Neural cell (in vitro differentiated cells): ENCODE measurements around the gene DKC1. TPM values are rescaled to one million over a fixed set of nuclear protein-coding genes. Genes with fewer than 3 reads are reported as not detected.

ENCODE experiments used
- H2AFZ ChIP-seq: fragments of 200-600, 300-800 bp; sonication (generic), shearing (Covaris generic); 2 replicates; pipeline ENCODE4 v1.6.0; 2014; ENCODE audit warnings: low read depth, mild to moderate bottlenecking, antibody characterized with exemption, low read length, moderate library complexity
- H3F3A ChIP-seq: fragments of 200-600 bp; shearing (Covaris generic); 2 replicates; pipeline ENCODE4 v1.6.1; 2016; ENCODE audit warnings: mild to moderate bottlenecking, moderate library complexity, mixed read lengths, antibody characterized with exemption, low read length; ENCODE audit not compliant: insufficient read depth, poor library complexity, severe bottlenecking
- H3K27ac ChIP-seq: fragments of 200-600, 300-800 bp; sonication (generic), shearing (Covaris generic); 2 replicates; pipeline ENCODE4 v1.5.1; 2014; ENCODE audit warnings: mild to moderate bottlenecking, low read length, moderate library complexity
- H3K27me3 ChIP-seq: fragments of 300-800, 200-600 bp; sonication (generic), shearing (Covaris generic); 2 replicates; pipeline ENCODE4 v1.6.0; 2014; ENCODE audit warnings: mild to moderate bottlenecking, low read depth, low read length, moderate library complexity; ENCODE audit not compliant: insufficient read depth
- H3K36me3 ChIP-seq: fragments of 300-800, 200-600 bp; sonication (generic), shearing (Covaris generic); 2 replicates; pipeline ENCODE4 v1.5.1; 2014; ENCODE audit warnings: mild to moderate bottlenecking, antibody characterized with exemption, low read length, moderate library complexity; ENCODE audit not compliant: insufficient read depth
- H3K4me2 ChIP-seq: fragments of 300-800, 200-600 bp; sonication (generic), shearing (Covaris generic); 2 replicates; pipeline ENCODE4 v1.6.0; 2014; ENCODE audit warnings: mild to moderate bottlenecking, low read length
- H3K4me3 ChIP-seq: fragments of 300-800, 200-600 bp; sonication (generic), shearing (Covaris generic); 2 replicates; pipeline ENCODE4 v1.5.1; 2014; ENCODE audit warnings: mild to moderate bottlenecking, low read length, moderate library complexity
- H3K79me2 ChIP-seq: fragments of 200-600 bp; shearing (Covaris generic); replicated peaks from 2 replicates; pipeline ENCODE4 v1.6.0; 2014; ENCODE audit warnings: mild to moderate bottlenecking, low read length, moderate library complexity; ENCODE audit not compliant: insufficient read depth
- H3K9ac ChIP-seq: fragments of 300-800, 200-600 bp; sonication (generic), shearing (Covaris generic); 2 replicates; pipeline ENCODE4 v1.6.1; 2016; ENCODE audit warnings: mild to moderate bottlenecking, low read length, mixed read lengths
- H3K9me2 ChIP-seq: fragments of 200-600 bp; shearing (Covaris generic); 2 replicates; pipeline ENCODE4 v1.6.1; 2016; ENCODE audit warnings: mild to moderate bottlenecking, low read length, mixed read lengths; ENCODE audit not compliant: insufficient read depth
- H3K9me3 ChIP-seq: fragments of 200-600, 300-800 bp; sonication (generic), shearing (Covaris generic); 2 replicates; pipeline ENCODE4 v1.6.1; 2016; ENCODE audit warnings: mild to moderate bottlenecking, mixed run types, low read length, moderate library complexity, mixed read lengths
- H4K20me1 ChIP-seq: fragments of 200-600 bp; shearing (Covaris generic); 2 replicates; pipeline ENCODE4 v1.6.1; 2016; ENCODE audit warnings: mild to moderate bottlenecking, mixed run types; ENCODE audit not compliant: insufficient read depth
- CTCF ChIP-seq: fragments of 450-650 bp; IDR thresholded peaks from 2 replicates; pipeline ENCODE4 v1.5.1; 2014; ENCODE audit warnings: antibody characterized with exemption, mild to moderate bottlenecking, moderate library complexity; ENCODE audit not compliant: poor library complexity, severe bottlenecking
- EP300 ChIP-seq: fragments of 450-650 bp; conservative IDR thresholded peaks from 2 replicates; pipeline ENCODE4 v1.6.1; 2014; ENCODE audit warnings: antibody characterized with exemption, mild to moderate bottlenecking, moderate library complexity; ENCODE audit not compliant: poor library complexity, severe bottlenecking
- EZH2 ChIP-seq: fragments of 200-600, 300-800 bp; shearing (Covaris generic), sonication (generic); IDR thresholded peaks from 2 replicates; pipeline ENCODE4 v1.6.1; 2014; ENCODE audit warnings: antibody characterized with exemption, low read length, borderline replicate concordance, mild to moderate bottlenecking; ENCODE audit not compliant: insufficient read depth, poor library complexity, severe bottlenecking
- MXI1 ChIP-seq: fragments of 450-650 bp; conservative IDR thresholded peaks from 2 replicates; pipeline ENCODE4 v1.6.1; 2014; ENCODE audit warnings: antibody characterized with exemption, mild to moderate bottlenecking; ENCODE audit not compliant: poor library complexity, severe bottlenecking
- POLR2AphosphoS5 ChIP-seq: IDR thresholded peaks from 2 replicates; pipeline ENCODE4 v1.6.1; 2012
- RAD21 ChIP-seq: fragments of 450-650 bp; conservative IDR thresholded peaks from 2 replicates; pipeline ENCODE4 v1.6.1; 2014; ENCODE audit warnings: antibody characterized with exemption, mild to moderate bottlenecking, moderate library complexity
- SMC3 ChIP-seq: fragments of 450-650 bp; conservative IDR thresholded peaks from 2 replicates; pipeline ENCODE4 v1.6.1; 2014; ENCODE audit warnings: antibody characterized with exemption, mild to moderate bottlenecking, moderate library complexity; ENCODE audit not compliant: poor library complexity
- TAF1 ChIP-seq: IDR thresholded peaks from 2 replicates; pipeline ENCODE4 v1.6.1; 2012; ENCODE audit warnings: low read depth
- polyA plus RNA-seq: library from polyadenylated mRNA; depleted of rRNA; stranded (reverse); fragments of >200 nt; gene quantifications from 2 replicates; pipeline ENCODE4 v1.2.3, GENCODE V29; 2014

The DKC1 gene
- polyA plus RNA-seq, 1 donor from 2014 or later: 32.1 TPM

DNA sequence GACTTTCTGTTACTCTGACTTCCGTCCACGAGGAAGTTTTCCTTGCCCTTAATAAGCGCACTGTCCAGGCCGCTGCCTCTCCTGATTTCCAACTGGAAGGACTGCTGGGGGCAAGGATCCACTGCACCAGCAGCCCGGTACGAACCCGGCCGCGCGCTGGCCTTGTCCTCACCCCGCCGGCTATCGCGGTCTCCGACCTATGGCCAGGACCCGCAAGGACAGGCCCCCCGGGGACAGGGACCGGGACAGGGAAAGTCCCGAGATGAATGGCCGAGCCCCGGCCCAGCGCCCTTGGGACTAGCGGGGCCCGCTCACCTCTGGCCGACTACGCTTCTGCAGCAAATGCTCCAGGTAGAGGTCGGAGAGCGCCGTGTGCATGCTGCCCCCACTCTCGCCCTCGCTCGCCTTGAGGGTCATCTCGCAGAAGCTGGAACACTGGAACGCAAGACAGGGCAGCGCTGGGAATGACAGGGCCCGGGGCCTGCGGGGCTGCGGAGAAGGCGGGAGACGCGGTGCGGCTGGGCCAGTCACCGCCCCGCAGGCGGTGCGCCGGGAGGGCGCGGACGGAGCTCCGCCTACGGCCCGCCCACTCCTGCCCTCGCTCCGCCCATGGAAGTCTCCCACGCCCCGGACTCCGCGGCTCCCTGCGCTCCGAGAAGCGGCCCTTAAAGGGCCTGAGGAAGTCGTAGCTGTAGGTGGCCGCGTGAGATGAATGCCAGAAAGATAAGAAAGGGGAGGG, 42.5 kb downstream of the DKC1 start, which contains the start of gene MPP1:
Gene MPP1 (minus strand): TSS at position 529 of the 739 bp plus-strand sequence. CDS start 112 bp downstream, at position 417.
- H4K20me1 ChIP-seq: no peaks in the 10 kb centered on the region
- peak within 1 kb of the TSS; percentile 77 for H3K4me3 ChIP-seq
- H3F3A ChIP-seq: no peaks in the 10 kb centered on the region
- no peaks in the 10 kb centered on the region for H3K9me2 ChIP-seq
- H3K79me2 ChIP-seq: no peaks in the 10 kb centered on the region
- H3K4me2 ChIP-seq: peak within 1 kb of the TSS; percentile 30
- TF ChIP-seq EP300 (no peak), RAD21 (no peak), MXI1 (peak; percentile 18), TAF1 (no peak), EZH2 (no peak)
- H3K9ac ChIP-seq: peak within 1 kb of the TSS; percentile 53
- H2AFZ ChIP-seq: no peak within 1 kb of the TSS
- no peaks in the 10 kb centered on the region for H3K36me3 ChIP-seq
- no peaks in the 10 kb centered on the region for H3K9me3 ChIP-seq
- peaks cover 11% of the 10 kb centered on the region for H3K27me3 ChIP-seq
- H3K27ac ChIP-seq: no peak within 1 kb of the TSS

- H3K9me3 ChIP-seq: no peaks in the 10 kb centered on the region
- peak overlapping the region; percentile 47 for H3K9ac ChIP-seq
- H3K27ac ChIP-seq: no peak overlapping the region
- H4K20me1 ChIP-seq: no peaks in the 10 kb centered on the region
- TF ChIP-seq TAF1 (no peak), POLR2AphosphoS5 (no peak), MXI1 (peak; percentile 8)
- H3F3A ChIP-seq: no peaks in the 10 kb centered on the region
- H3K4me3 ChIP-seq: peak overlapping the region; percentile 77
- peaks cover 11% of the 10 kb centered on the region for H3K27me3 ChIP-seq
- no peaks in the 10 kb centered on the region for H3K36me3 ChIP-seq
- no peaks in the 10 kb centered on the region for H3K79me2 ChIP-seq
- H2AFZ ChIP-seq: no peak overlapping the region
- H3K9me2 ChIP-seq: no peaks in the 10 kb centered on the region
- H3K4me2 ChIP-seq: no peak overlapping the region
These were observed 43.0 kb downstream of the DKC1 start for GRCh38 chrX:154805696-154806091.

- Histone ChIP-seq H3K36me3 (no peaks in the 10 kb centered on the region), H4K20me1 (no peaks in the 10 kb centered on the region), H3K27ac (no peak overlapping the region), H3K9me3 (no peaks in the 10 kb centered on the region), H3K4me2 (no peak overlapping the region), H3K79me2 (no peaks in the 10 kb centered on the region), H3K27me3 (peaks cover 11% of the 10 kb centered on the region), H3K9me2 (no peaks in the 10 kb centered on the region), H3F3A (no peaks in the 10 kb centered on the region), H3K4me3 (no peak overlapping the region), H3K9ac (no peak overlapping the region), H2AFZ (no peak overlapping the region)
- no peak for TF ChIP-seq EZH2
- TF ChIP-seq TAF1: no peak
- TF ChIP-seq MXI1: no peak
- no peak for TF ChIP-seq SMC3
- no peak for TF ChIP-seq POLR2AphosphoS5
- TF ChIP-seq RAD21: no peak
- no peak for TF ChIP-seq EP300
- TF ChIP-seq CTCF: no peak
These were observed 44.3 kb downstream of the DKC1 start for GRCh38 chrX:154806837-154807501.
